Stimulated activated CD4-positive, alpha-beta T cell treated with anti-CD3 and anti-CD28 coated beads, Interleukin-1b, Interleukin-23, amount 100 ng/mL, for 1 hour (primary cell): Measurements from ENCODE around the gene DDN.

Experiments used
- DNase-seq, 2 donors: peaks; one replicate each; pipeline ENCODE4 v3.0.0-alpha.2; 2020; ENCODE audit warnings: low read depth in 2 of 2

The DDN gene

GRCh38 chr12:48966177-48966895, 32.8 kb downstream of the DDN start:
- no peak for DNase-seq

GRCh38 chr12:48965298-48965838, 33.8 kb downstream of the DDN start:
- no peak for DNase-seq

GRCh38 chr12:48961801-48962200, 37.4 kb downstream of the DDN start:
- DNase-seq = no peak

GRCh38 chr12:48961331-48961730, 37.8 kb downstream of the DDN start:
- DNase-seq = no peak

- no peak for DNase-seq
These were observed 38.3 kb downstream of the DDN start for GRCh38 chr12:48960834-48961233.

GRCh38 chr12:48958049-48958388, 41.2 kb downstream of the DDN start:
- no peak for DNase-seq

- peak; percentile 79 to 83 for DNase-seq
These were observed 41.8 kb downstream of the DDN start, which contains the start of gene ARF3 for GRCh38 chr12:48957141-48958048. Gene ARF3 (minus strand): TSS chr12:48957487. CDS start chr12:48941095, 16,392 bp downstream.

GRCh38 chr12:48956279-48957140, 42.7 kb downstream of the DDN start:
- DNase-seq = no peak

GRCh38 chr12:48954841-48955501, 44.2 kb downstream of the DDN start:
- DNase-seq = no peak

- DNase-seq = no peak
These were observed 45.1 kb downstream of the DDN start for GRCh38 chr12:48954061-48954460.

- no peak for DNase-seq
These were observed 46.5 kb downstream of the DDN start for GRCh38 chr12:48952691-48953090.

- DNase-seq = no peak
These were observed 51.4 kb downstream of the DDN start for GRCh38 chr12:48947727-48948126.

GRCh38 chr12:48946943-48947342, 52.2 kb downstream of the DDN start:
- no peak for DNase-seq

GRCh38 chr12:48946205-48946604, 53.0 kb downstream of the DDN start:
- DNase-seq = no peak
